Neural cell (in vitro differentiated cells): Measurements from ENCODE around the gene USB1. TPM values are rescaled to one million over a fixed set of nuclear protein-coding genes. Genes with fewer than 3 reads are reported as not detected.
"Not testable (repeated sequence)": the region's sequence is repeated elsewhere in the genome, so short reads cannot be mapped to it uniquely, and the experiment has no call there.

Source experiments
- H2AFZ ChIP-seq: fragments of 200-600, 300-800 bp; sonication (generic), shearing (Covaris generic); 2 replicates; pipeline ENCODE4 v1.6.0; 2014; ENCODE audit warnings: low read depth, mild to moderate bottlenecking, antibody characterized with exemption, low read length, moderate library complexity
- H3F3A ChIP-seq: fragments of 200-600 bp; shearing (Covaris generic); 2 replicates; pipeline ENCODE4 v1.6.1; 2016; ENCODE audit warnings: mild to moderate bottlenecking, moderate library complexity, mixed read lengths, antibody characterized with exemption, low read length; ENCODE audit not compliant: insufficient read depth, poor library complexity, severe bottlenecking
- H3K27ac ChIP-seq: fragments of 200-600, 300-800 bp; sonication (generic), shearing (Covaris generic); 2 replicates; pipeline ENCODE4 v1.5.1; 2014; ENCODE audit warnings: mild to moderate bottlenecking, low read length, moderate library complexity
- H3K27me3 ChIP-seq: fragments of 300-800, 200-600 bp; sonication (generic), shearing (Covaris generic); 2 replicates; pipeline ENCODE4 v1.6.0; 2014; ENCODE audit warnings: mild to moderate bottlenecking, low read depth, low read length, moderate library complexity; ENCODE audit not compliant: insufficient read depth
- H3K36me3 ChIP-seq: fragments of 300-800, 200-600 bp; sonication (generic), shearing (Covaris generic); 2 replicates; pipeline ENCODE4 v1.5.1; 2014; ENCODE audit warnings: mild to moderate bottlenecking, antibody characterized with exemption, low read length, moderate library complexity; ENCODE audit not compliant: insufficient read depth
- H3K4me2 ChIP-seq: fragments of 300-800, 200-600 bp; sonication (generic), shearing (Covaris generic); 2 replicates; pipeline ENCODE4 v1.6.0; 2014; ENCODE audit warnings: mild to moderate bottlenecking, low read length
- H3K4me3 ChIP-seq: fragments of 300-800, 200-600 bp; sonication (generic), shearing (Covaris generic); 2 replicates; pipeline ENCODE4 v1.5.1; 2014; ENCODE audit warnings: mild to moderate bottlenecking, low read length, moderate library complexity
- H3K79me2 ChIP-seq: fragments of 200-600 bp; shearing (Covaris generic); replicated peaks from 2 replicates; pipeline ENCODE4 v1.6.0; 2014; ENCODE audit warnings: mild to moderate bottlenecking, low read length, moderate library complexity; ENCODE audit not compliant: insufficient read depth
- H3K9ac ChIP-seq: fragments of 300-800, 200-600 bp; sonication (generic), shearing (Covaris generic); 2 replicates; pipeline ENCODE4 v1.6.1; 2016; ENCODE audit warnings: mild to moderate bottlenecking, low read length, mixed read lengths
- H3K9me2 ChIP-seq: fragments of 200-600 bp; shearing (Covaris generic); 2 replicates; pipeline ENCODE4 v1.6.1; 2016; ENCODE audit warnings: mild to moderate bottlenecking, low read length, mixed read lengths; ENCODE audit not compliant: insufficient read depth
- H3K9me3 ChIP-seq: fragments of 200-600, 300-800 bp; sonication (generic), shearing (Covaris generic); 2 replicates; pipeline ENCODE4 v1.6.1; 2016; ENCODE audit warnings: mild to moderate bottlenecking, mixed run types, low read length, moderate library complexity, mixed read lengths
- H4K20me1 ChIP-seq: fragments of 200-600 bp; shearing (Covaris generic); 2 replicates; pipeline ENCODE4 v1.6.1; 2016; ENCODE audit warnings: mild to moderate bottlenecking, mixed run types; ENCODE audit not compliant: insufficient read depth
- CTCF ChIP-seq: fragments of 450-650 bp; IDR thresholded peaks from 2 replicates; pipeline ENCODE4 v1.5.1; 2014; ENCODE audit warnings: antibody characterized with exemption, mild to moderate bottlenecking, moderate library complexity; ENCODE audit not compliant: poor library complexity, severe bottlenecking
- EP300 ChIP-seq: fragments of 450-650 bp; conservative IDR thresholded peaks from 2 replicates; pipeline ENCODE4 v1.6.1; 2014; ENCODE audit warnings: antibody characterized with exemption, mild to moderate bottlenecking, moderate library complexity; ENCODE audit not compliant: poor library complexity, severe bottlenecking
- EZH2 ChIP-seq: fragments of 200-600, 300-800 bp; shearing (Covaris generic), sonication (generic); IDR thresholded peaks from 2 replicates; pipeline ENCODE4 v1.6.1; 2014; ENCODE audit warnings: antibody characterized with exemption, low read length, borderline replicate concordance, mild to moderate bottlenecking; ENCODE audit not compliant: insufficient read depth, poor library complexity, severe bottlenecking
- MXI1 ChIP-seq: fragments of 450-650 bp; conservative IDR thresholded peaks from 2 replicates; pipeline ENCODE4 v1.6.1; 2014; ENCODE audit warnings: antibody characterized with exemption, mild to moderate bottlenecking; ENCODE audit not compliant: poor library complexity, severe bottlenecking
- POLR2AphosphoS5 ChIP-seq: IDR thresholded peaks from 2 replicates; pipeline ENCODE4 v1.6.1; 2012
- RAD21 ChIP-seq: fragments of 450-650 bp; conservative IDR thresholded peaks from 2 replicates; pipeline ENCODE4 v1.6.1; 2014; ENCODE audit warnings: antibody characterized with exemption, mild to moderate bottlenecking, moderate library complexity
- REST ChIP-seq: IDR thresholded peaks from 2 replicates; pipeline ENCODE4 v1.6.1; 2012; ENCODE audit warnings: borderline replicate concordance
- SMC3 ChIP-seq: fragments of 450-650 bp; conservative IDR thresholded peaks from 2 replicates; pipeline ENCODE4 v1.6.1; 2014; ENCODE audit warnings: antibody characterized with exemption, mild to moderate bottlenecking, moderate library complexity; ENCODE audit not compliant: poor library complexity
- TAF1 ChIP-seq: IDR thresholded peaks from 2 replicates; pipeline ENCODE4 v1.6.1; 2012; ENCODE audit warnings: low read depth
- polyA plus RNA-seq: library from polyadenylated mRNA; depleted of rRNA; stranded (reverse); fragments of >200 nt; gene quantifications from 2 replicates; pipeline ENCODE4 v1.2.3, GENCODE V29; 2014

The USB1 gene
- polyA plus RNA-seq, 1 donor from 2014 or later: 25.7 TPM

GRCh38 chr16:57976331-57976796 is 24.8 kb upstream of the USB1 start:
- H4K20me1 ChIP-seq: no peaks in the 10 kb centered on the region
- no peaks in the 10 kb centered on the region for H3K9me2 ChIP-seq
- no peak overlapping the region for H3K9ac ChIP-seq
- no peak for TF ChIP-seq SMC3
- TF ChIP-seq POLR2AphosphoS5: no peak
- no peak for TF ChIP-seq TAF1
- TF ChIP-seq MXI1: no peak
- no peak for TF ChIP-seq EZH2
- no peak for TF ChIP-seq CTCF
- no peak for TF ChIP-seq RAD21
- H3F3A ChIP-seq: no peaks in the 10 kb centered on the region
- no peaks in the 10 kb centered on the region for H3K9me3 ChIP-seq
- H3K4me2 ChIP-seq: no peak overlapping the region
- no peak overlapping the region for H2AFZ ChIP-seq
- H3K27me3 ChIP-seq: no peaks in the 10 kb centered on the region
- no peaks in the 10 kb centered on the region for H3K79me2 ChIP-seq
- H3K36me3 ChIP-seq: no peaks in the 10 kb centered on the region
- no peak overlapping the region for H3K27ac ChIP-seq
- no peak overlapping the region for H3K4me3 ChIP-seq

GRCh38 chr16:57977418-57978069 is 23.7 kb upstream of the USB1 start:
- Histone ChIP-seq H3K4me2 (no peak overlapping the region), H3K27me3 (no peaks in the 10 kb centered on the region), H3K9me2 (no peaks in the 10 kb centered on the region), H3K79me2 (no peaks in the 10 kb centered on the region), H3K9me3 (no peaks in the 10 kb centered on the region), H3K27ac (no peak overlapping the region), H3K9ac (no peak overlapping the region), H3K36me3 (no peaks in the 10 kb centered on the region), H3K4me3 (no peak overlapping the region), H2AFZ (no peak overlapping the region), H4K20me1 (no peaks in the 10 kb centered on the region), H3F3A (no peaks in the 10 kb centered on the region)
- TF ChIP-seq EP300 (no peak), POLR2AphosphoS5 (no peak), SMC3 (no peak), CTCF (no peak), TAF1 (no peak), MXI1 (no peak), REST (no peak), EZH2 (no peak), RAD21 (no peak)

- not testable (repeated sequence) for H3K79me2 ChIP-seq, H3F3A ChIP-seq, H3K4me3 ChIP-seq, H3K36me3 ChIP-seq, H4K20me1 ChIP-seq, H3K27ac ChIP-seq, H3K27me3 ChIP-seq, H2AFZ ChIP-seq, H3K4me2 ChIP-seq, H3K9ac ChIP-seq, H3K9me3 ChIP-seq, H3K9me2 ChIP-seq
These were observed 23.1 kb upstream of the USB1 start for GRCh38 chr16:57978070-57978465.
